Stimulated activated CD8-positive, alpha-beta memory T cell treated with anti-CD3 and anti-CD28 coated beads, Interleukin-2, amount 100 ng/mL, for 1 hour (primary cell): ENCODE measurements around the gene PANX3.

Source experiments
- DNase-seq, 2 donors: peaks; one replicate each; pipeline ENCODE4 v3.0.0-alpha.2; 2020; ENCODE audit warnings: low read depth in 2 of 2

The PANX3 gene

DNA sequence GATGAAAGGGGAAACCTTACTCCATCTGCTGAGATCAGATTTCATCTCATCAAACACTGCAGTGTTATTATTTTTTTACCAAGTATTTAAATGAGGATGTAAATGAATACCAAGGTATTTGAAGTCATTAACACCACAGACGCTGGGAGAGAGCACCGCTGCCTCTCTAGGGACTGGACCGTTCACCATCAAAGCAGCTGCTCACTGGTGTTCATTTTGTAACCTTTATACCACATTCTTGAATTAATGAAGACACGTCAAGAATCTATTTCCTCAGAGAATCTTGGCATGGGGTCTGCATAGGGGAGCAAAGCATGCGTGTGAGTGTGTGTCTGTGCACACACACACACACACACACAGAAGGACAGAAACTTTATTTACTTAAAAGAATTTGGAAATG lies 46.7 kb downstream of the PANX3 start:
- DNase-seq = no peak

DNA sequence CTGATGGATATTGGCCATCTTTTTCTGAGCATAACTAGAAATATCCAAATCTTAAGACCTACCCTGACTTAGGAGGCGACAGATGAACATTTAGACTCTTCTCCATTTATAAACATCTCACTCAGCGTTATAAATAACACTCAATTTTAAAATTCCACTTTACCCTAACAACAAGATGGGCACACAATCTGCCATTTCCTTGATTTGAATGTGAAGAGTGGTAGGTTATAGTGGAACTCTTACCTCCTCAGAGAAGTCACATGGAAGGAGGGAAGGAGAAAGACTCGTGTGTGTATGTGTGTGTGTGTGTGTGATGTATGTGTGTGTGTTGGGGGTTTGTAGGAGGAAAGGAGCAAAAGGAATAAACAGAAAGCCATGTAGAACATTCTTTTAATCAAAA lies 47.3 kb downstream of the PANX3 start:
- no peak for DNase-seq

DNA sequence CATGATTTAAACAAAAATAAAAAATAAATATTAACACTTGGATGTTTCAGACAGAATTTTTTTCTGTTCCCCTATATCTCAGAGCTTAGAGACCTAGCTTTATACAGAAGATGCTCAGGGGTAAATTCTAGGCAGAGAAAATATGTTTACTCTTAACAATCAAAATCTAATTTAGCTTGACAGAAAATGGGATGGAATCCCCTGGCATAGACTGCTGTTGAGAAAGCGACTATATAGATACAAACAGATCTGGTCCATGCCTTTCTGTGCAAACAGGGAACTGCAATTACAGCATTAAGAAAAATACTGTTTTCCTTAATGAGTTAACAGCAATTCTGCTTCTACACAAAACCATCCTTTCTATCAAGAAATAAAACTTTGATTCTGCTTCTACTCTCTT lies 47.8 kb downstream of the PANX3 start:
- no peak for DNase-seq

DNA sequence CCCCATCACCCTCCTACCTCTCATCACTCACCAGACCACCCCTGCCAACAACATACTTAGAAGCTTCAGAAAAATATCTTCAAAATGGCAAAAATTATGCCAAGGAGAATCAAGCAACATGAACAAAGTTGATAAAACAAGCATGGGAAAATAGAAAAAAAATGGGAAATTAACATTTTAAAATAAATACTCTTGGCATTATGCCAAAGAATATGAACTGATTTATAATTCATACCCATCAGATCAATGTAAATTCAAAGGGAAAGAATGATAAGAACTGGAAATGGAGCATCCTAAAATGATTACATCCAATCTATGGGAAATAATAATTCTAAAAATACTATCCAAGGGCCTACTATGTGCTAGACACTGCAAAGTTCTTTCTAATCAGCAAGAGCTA lies 50.3 kb downstream of the PANX3 start:
- DNase-seq = no peak

DNA sequence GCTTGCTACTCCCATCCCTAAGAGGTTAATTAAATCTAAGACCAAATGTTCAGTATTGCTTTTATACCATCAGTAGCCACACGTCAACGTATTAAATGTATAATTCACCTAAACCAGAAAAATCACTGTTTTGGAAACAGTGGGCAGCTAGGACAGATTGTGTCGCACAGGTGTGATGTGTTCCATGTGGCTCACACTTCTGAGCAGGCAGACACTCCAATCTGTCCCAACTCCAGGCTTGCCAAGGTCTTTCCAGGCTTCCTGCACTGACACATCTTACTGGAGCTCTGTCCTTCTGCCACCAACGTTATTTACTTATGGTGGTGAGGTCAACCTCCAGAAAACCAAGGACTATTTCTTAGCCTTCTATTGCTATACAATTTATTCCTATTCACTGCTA lies 50.9 kb downstream of the PANX3 start:
- no peak for DNase-seq

DNA sequence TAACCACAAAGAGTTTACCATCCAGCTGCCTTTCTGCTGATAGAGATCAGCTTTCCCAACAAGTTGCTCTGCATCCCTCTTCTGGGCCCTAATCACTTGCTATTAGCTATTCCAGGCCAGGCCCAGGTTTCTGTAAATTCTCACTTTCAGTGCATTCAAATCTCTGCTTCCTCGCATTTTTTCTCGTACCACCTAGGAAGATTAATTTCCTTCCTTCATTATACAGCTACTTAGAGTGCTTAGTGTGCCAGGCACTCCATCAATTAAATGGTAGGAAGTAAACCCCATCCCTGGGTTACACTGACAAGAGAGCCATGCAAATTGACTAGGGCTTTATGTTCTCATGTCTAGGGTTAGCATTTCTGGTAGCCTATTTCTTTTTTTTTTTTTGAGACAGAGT lies 52.6 kb downstream of the PANX3 start:
- DNase-seq = no peak

DNA sequence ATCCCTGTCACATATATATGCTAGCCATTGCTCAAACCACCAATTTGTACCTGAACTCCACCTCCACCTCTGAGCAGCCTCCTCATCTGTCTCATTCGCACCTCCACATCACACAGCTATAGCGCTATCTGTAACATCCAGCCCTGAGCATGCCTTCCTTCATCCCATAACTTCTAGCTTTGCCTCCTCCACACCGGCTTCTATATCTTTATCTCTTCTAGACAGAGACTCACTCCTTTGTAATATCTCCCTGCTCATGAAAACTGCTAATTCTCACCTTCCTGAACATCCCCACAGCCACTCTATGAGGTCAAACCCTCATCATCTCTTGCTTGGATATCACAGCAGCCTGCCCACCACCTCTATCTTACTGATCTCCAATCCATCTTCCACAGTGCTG lies 56.4 kb downstream of the PANX3 start:
- DNase-seq = no peak

DNA sequence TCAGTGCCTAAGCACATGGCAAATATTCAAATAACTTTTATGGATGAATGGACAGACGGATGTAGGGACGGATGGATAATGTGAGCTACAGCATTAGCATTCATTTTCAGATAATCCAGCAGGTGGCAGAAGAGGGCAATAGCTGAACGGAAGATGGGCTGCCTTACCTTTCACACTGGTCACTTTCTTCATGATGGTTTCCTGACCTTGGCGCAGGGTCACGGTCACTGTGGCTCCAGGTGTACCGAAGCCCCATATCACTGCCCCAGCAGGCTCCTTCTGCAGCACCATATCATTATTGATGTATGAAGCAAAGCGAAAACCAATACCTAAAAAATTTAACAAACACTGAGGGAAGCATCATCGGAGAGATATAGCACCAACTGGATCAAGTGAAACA lies 58.0 kb downstream of the PANX3 start:
- no peak for DNase-seq
